Muscle of leg (tissue), 11 donors: ENCODE results near the gene DUOX1. TPM values are rescaled to one million over a fixed set of nuclear protein-coding genes. Genes with fewer than 3 reads are reported as not detected.

ENCODE experiments used
- DNase-seq: peaks from one replicate; pipeline ENCODE4 v3.0.0; 2013
- H3K27ac ChIP-seq: one replicate; pipeline ENCODE4 v1.5.1; 2013; ENCODE audit warnings: mild to moderate bottlenecking, low read length, control low read depth
- H3K27me3 ChIP-seq: one replicate; pipeline ENCODE4 v1.6.1; 2013; ENCODE audit warnings: low read length; ENCODE audit not compliant: control insufficient read depth, insufficient read depth
- H3K36me3 ChIP-seq: one replicate; pipeline ENCODE4 v1.6.1; 2013; ENCODE audit warnings: low read length; ENCODE audit not compliant: control insufficient read depth, insufficient read depth
- H3K4me1 ChIP-seq: one replicate; pipeline ENCODE4 v1.6.1; 2013; ENCODE audit warnings: low read length; ENCODE audit not compliant: control insufficient read depth, insufficient read depth
- H3K4me3 ChIP-seq: one replicate; pipeline ENCODE4 v1.5.1; 2013; ENCODE audit warnings: low read length, control low read depth
- H3K9me3 ChIP-seq: replicated peaks from 2 replicates; pipeline ENCODE4 v1.6.1; 2013; ENCODE audit warnings: low read depth, low read length; ENCODE audit not compliant: control insufficient read depth
- WGBS: methylation state at CpG from one replicate; pipeline ENCODE4 v1.1.5; 2013; ENCODE audit warnings: missing lambda C conversion rate; ENCODE audit not compliant: insufficient coverage; 5-methylcytosine and 5-hydroxymethylcytosine counted together
- polyA plus RNA-seq, 8 donors: library from polyadenylated mRNA; unstranded; fragments of 120-200 nt; gene quantifications; one replicate each; pipeline versions ENCODE4 v1.2.1 to v1.2.3, GENCODE V29; 2013; ENCODE audit warnings: inconsistent platforms in 1 of 8, low replicate concordance in 1 of 8; ENCODE audit not compliant: insufficient read length in 8 of 8, insufficient read depth in 1 of 8
- total RNA-seq: library from RNA; stranded (reverse); fragments of 120-200 nt; gene quantifications from one replicate; pipeline ENCODE4 v1.2.4, GENCODE V29; 2013

The DUOX1 gene
- total and polyA plus RNA-seq, 9 donors = 0.04 to 3.2 (median 1.4) TPM

- no peak for DNase-seq
- Histone ChIP-seq H3K27ac (no peak overlapping the region), H3K27me3 (peaks cover 11% of the 10 kb centered on the region), H3K9me3 (no peaks in the 10 kb centered on the region), H3K4me1 (no peaks in the 10 kb centered on the region), H3K4me3 (no peak overlapping the region), H3K36me3 (no peaks in the 10 kb centered on the region)
- WGBS = 84% methylated on average over 8 of the region's 11 CpGs
Observed at GRCh38 chr15:45143946-45144345, 14.2 kb downstream of the DUOX1 start.

GRCh38 chr15:45144775-45145174, 15.0 kb downstream of the DUOX1 start:
- H3K9me3 ChIP-seq = no peaks in the 10 kb centered on the region
- H3K27ac ChIP-seq = no peak overlapping the region
- H3K4me1 ChIP-seq = no peaks in the 10 kb centered on the region
- peaks cover 11% of the 10 kb centered on the region for H3K27me3 ChIP-seq
- H3K4me3 ChIP-seq = no peak overlapping the region
- no peaks in the 10 kb centered on the region for H3K36me3 ChIP-seq
- WGBS = 77% methylated on average over 9 of the region's 9 CpGs
- no peak for DNase-seq

- Histone ChIP-seq H3K9me3 (no peaks in the 10 kb centered on the region), H3K4me1 (no peaks in the 10 kb centered on the region), H3K36me3 (no peaks in the 10 kb centered on the region), H3K27ac (no peak overlapping the region), H3K4me3 (no peak overlapping the region), H3K27me3 (peaks cover 11% of the 10 kb centered on the region)
- 83% methylated on average over 1 of the region's 4 CpGs for WGBS
- no peak for DNase-seq
Observed at GRCh38 chr15:45146405-45146804, 16.6 kb downstream of the DUOX1 start.

- peaks cover 11% of the 10 kb centered on the region for H3K27me3 ChIP-seq
- 78% methylated on average over 7 of the region's 7 CpGs for WGBS
- H3K4me3 ChIP-seq = no peak overlapping the region
- no peaks in the 10 kb centered on the region for H3K4me1 ChIP-seq
- H3K9me3 ChIP-seq = no peaks in the 10 kb centered on the region
- peaks cover 4% of the 10 kb centered on the region for H3K36me3 ChIP-seq
- DNase-seq = no peak
- H3K27ac ChIP-seq = no peak overlapping the region
Observed at GRCh38 chr15:45147606-45148005, 17.8 kb downstream of the DUOX1 start.

- Histone ChIP-seq H3K4me3 (no peak overlapping the region), H3K36me3 (peaks cover 4% of the 10 kb centered on the region), H3K27ac (no peak overlapping the region), H3K27me3 (peaks cover 11% of the 10 kb centered on the region), H3K4me1 (no peaks in the 10 kb centered on the region), H3K9me3 (no peaks in the 10 kb centered on the region)
- no peak for DNase-seq
- 95% methylated on average over 4 of the region's 12 CpGs for WGBS
Observed at GRCh38 chr15:45148076-45149059, 18.6 kb downstream of the DUOX1 start.

- H3K4me3 ChIP-seq = no peak overlapping the region
- H3K4me1 ChIP-seq = no peaks in the 10 kb centered on the region
- peaks cover 4% of the 10 kb centered on the region for H3K36me3 ChIP-seq
- DNase-seq = no peak
- H3K27me3 ChIP-seq = peaks cover 7% of the 10 kb centered on the region
- H3K27ac ChIP-seq = no peak overlapping the region
- WGBS = no CpG with 5 or more reads among the region's 1 CpG
- no peaks in the 10 kb centered on the region for H3K9me3 ChIP-seq
Observed at GRCh38 chr15:45149060-45149459, 19.3 kb downstream of the DUOX1 start.

GRCh38 chr15:45150481-45150880, 20.7 kb downstream of the DUOX1 start:
- 56% methylated on average over 2 of the region's 6 CpGs for WGBS
- Histone ChIP-seq H3K27ac (no peak overlapping the region), H3K27me3 (no peaks in the 10 kb centered on the region), H3K9me3 (no peaks in the 10 kb centered on the region), H3K4me1 (no peaks in the 10 kb centered on the region), H3K4me3 (no peak overlapping the region), H3K36me3 (peaks cover 4% of the 10 kb centered on the region)
- no peak for DNase-seq

GRCh38 chr15:45150997-45151396, 21.2 kb downstream of the DUOX1 start:
- 91% methylated on average over 6 of the region's 6 CpGs for WGBS
- DNase-seq = no peak
- Histone ChIP-seq H3K36me3 (peaks cover 4% of the 10 kb centered on the region), H3K4me3 (no peak overlapping the region), H3K9me3 (no peaks in the 10 kb centered on the region), H3K27me3 (no peaks in the 10 kb centered on the region), H3K4me1 (no peaks in the 10 kb centered on the region), H3K27ac (no peak overlapping the region)

GRCh38 chr15:45151998-45152828, 22.4 kb downstream of the DUOX1 start:
- WGBS = 91% methylated on average over 33 of the region's 36 CpGs
- H3K27ac ChIP-seq = no peak overlapping the region
- no peak overlapping the region for H3K4me3 ChIP-seq
- H3K36me3 ChIP-seq = peaks cover 4% of the 10 kb centered on the region
- no peaks in the 10 kb centered on the region for H3K4me1 ChIP-seq
- no peaks in the 10 kb centered on the region for H3K9me3 ChIP-seq
- no peaks in the 10 kb centered on the region for H3K27me3 ChIP-seq
- DNase-seq = no peak

- Histone ChIP-seq H3K36me3 (peaks cover 4% of the 10 kb centered on the region), H3K27ac (no peak overlapping the region), H3K4me3 (no peak overlapping the region), H3K27me3 (no peaks in the 10 kb centered on the region), H3K4me1 (no peaks in the 10 kb centered on the region), H3K9me3 (no peaks in the 10 kb centered on the region)
- WGBS = 92% methylated on average over 2 of the region's 8 CpGs
- DNase-seq = no peak
Observed at GRCh38 chr15:45155739-45156138, 25.9 kb downstream of the DUOX1 start.
